ENCODE measurements around the gene TMEM108. TPM values are rescaled to one million over a fixed set of nuclear protein-coding genes. Genes with fewer than 3 reads are reported as not detected.

TMEM108 gene
- total and polyA plus RNA-seq, 2 of the 4 experiments (the other 2 are of a cell fraction), result 0.18 to 2.2 TPM

- Histone ChIP-seq H2AFZ (replicated peaks; ENCODE audit: low read length, poor library complexity) (no peak overlapping the region), H2BK120ac (ENCODE audit: low read depth, low read length) (no peak overlapping the region), H3K14ac (replicated peaks; ENCODE audit: low read depth, low read length) (no peak overlapping the region), H4K91ac (ENCODE audit: insufficient read depth, low read depth, low read length) (no peak overlapping the region), H3K79me1 (ENCODE audit: low read depth in 1 of 2, low read length in 2 of 2) (no peaks in the 10 kb centered on the region), H2AK5ac (ENCODE audit: low read depth, low read length) (no peak overlapping the region), H3K27ac (ENCODE audit: insufficient read depth, low read length) (no peak overlapping the region), H3K56ac (ENCODE audit: extremely low read depth, insufficient read depth, low read length) (no peak overlapping the region), H2BK20ac (ENCODE audit: low read depth, low read length) (no peak overlapping the region), H2AK9ac (replicated peaks; ENCODE audit: low read depth, low read length, poor library complexity) (no peak overlapping the region), H3K4me3 (ENCODE audit: insufficient read depth, low read depth, low read length) (no peak overlapping the region), H3K9ac (ENCODE audit: low read depth, low read length) (no peak overlapping the region), H3K23ac (ENCODE audit: low read depth, low read length) (no peak overlapping the region), H3K4ac (ENCODE audit: low read depth, low read length) (no peak overlapping the region), H4K20me1 (ENCODE audit: insufficient read depth, low read length) (no peaks in the 10 kb centered on the region), H4K8ac (ENCODE audit: low read depth in 2 of 2, low read length in 2 of 2) (no peak overlapping the region), H3K9me1 (ENCODE audit: insufficient read depth, low read length) (no peaks in the 10 kb centered on the region), H2BK15ac (ENCODE audit: low read depth, low read length) (no peak overlapping the region), H4K5ac (ENCODE audit: low read depth, low read length) (no peak overlapping the region), H3K9me3 (ENCODE audit: control insufficient read depth, insufficient read depth, low read length) (no peaks in the 10 kb centered on the region), H2BK5ac (ENCODE audit: low read depth, low read length, poor library complexity, severe bottlenecking) (no peak overlapping the region), H3K18ac (ENCODE audit: low read depth, low read length) (no peak overlapping the region), H3K4me1 (ENCODE audit: control insufficient read depth, insufficient read depth, low read length) (no peaks in the 10 kb centered on the region), H3K27me3 (ENCODE audit: control insufficient read depth, insufficient read depth, low read length) (no peaks in the 10 kb centered on the region), H3K4me2 (ENCODE audit: low read depth, low read length) (no peak overlapping the region), H3K36me3 (ENCODE audit: control insufficient read depth, insufficient read depth, low read length) (no peaks in the 10 kb centered on the region)
- TF ChIP-seq SMC3 (IDR thresholded peaks at IDR 0.05; ENCODE audit: low read depth, low read length), result no peak
- TF ChIP-seq, protein P1, sequence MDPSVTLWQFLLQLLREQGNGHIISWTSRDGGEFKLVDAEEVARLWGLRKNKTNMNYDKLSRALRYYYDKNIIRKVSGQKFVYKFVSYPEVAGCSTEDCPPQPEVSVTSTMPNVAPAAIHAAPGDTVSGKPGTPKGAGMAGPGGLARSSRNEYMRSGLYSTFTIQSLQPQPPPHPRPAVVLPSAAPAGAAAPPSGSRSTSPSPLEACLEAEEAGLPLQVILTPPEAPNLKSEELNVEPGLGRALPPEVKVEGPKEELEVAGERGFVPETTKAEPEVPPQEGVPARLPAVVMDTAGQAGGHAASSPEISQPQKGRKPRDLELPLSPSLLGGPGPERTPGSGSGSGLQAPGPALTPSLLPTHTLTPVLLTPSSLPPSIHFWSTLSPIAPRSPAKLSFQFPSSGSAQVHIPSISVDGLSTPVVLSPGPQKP (IDR thresholded peaks at IDR 0.05; ENCODE audit: borderline replicate concordance, low read depth, low read length), result no peak
- no peak for TF ChIP-seq RFX5 (IDR thresholded peaks at IDR 0.05; ENCODE audit: low read depth, low read length)
- TF ChIP-seq BHLHE40 (IDR thresholded peaks at IDR 0.05; ENCODE audit: low read depth, low read length), result no peak
- no peak for TF ChIP-seq MAZ (IDR thresholded peaks at IDR 0.05; ENCODE audit: borderline replicate concordance, low read depth, low read length)
- no peak for TF ChIP-seq RAD21 (IDR thresholded peaks at IDR 0.05; ENCODE audit: low read length)
- no peak for TF ChIP-seq USF2 (IDR thresholded peaks at IDR 0.05; ENCODE audit: low read depth, low read length)
- in situ Hi-C loops (cut with MboI; ENCODE audit: low sequenced_read_pairs) (no loop called here), dilution Hi-C loops (cut with HindIII; ENCODE audit: low sequenced_read_pairs, unreplicated experiment) (no loop called here), intact Hi-C loops (cut with micrococcal nuclease) (no loop called here)
- DNase-seq, result no peak
- ChIA-PET CTCF (no interaction called here), POLR2A (ENCODE audit: unreplicated experiment) (no interaction called here)
- ATAC-seq (ENCODE audit: low read depth), result no peak
- BruUV-seq (replicated peaks), result no TSS peak
Observed at GRCh38 chr3:133330522-133330921, 292.3 kb downstream of the TMEM108 start.
